Breast epithelium (tissue), 4 donors: ENCODE data around the gene CACNA1A. TPM values are rescaled to one million over a fixed set of nuclear protein-coding genes. Genes with fewer than 3 reads are reported as not detected.

Experiments
- DNase-seq, 2 donors: peaks; one replicate each; pipeline ENCODE4 v3.0.0-alpha.2; 2019; ENCODE audit warnings: low spot score in 2 of 2
- H3K27ac ChIP-seq, 2 donors: fragments of 200-600 bp; sonication (generic) in 1 of 2; one replicate each; pipeline ENCODE4 v1.5.1; 2016 to 2019; ENCODE audit warnings: mild to moderate bottlenecking in 1 of 2
- H3K27me3 ChIP-seq, 2 donors: fragments of 200-600 bp; sonication (generic) in 1 of 2; one replicate each; pipeline versions ENCODE4 v1.5.1 to v1.6.0; 2017 to 2019; ENCODE audit warnings: control low read depth in 1 of 2, mild to moderate bottlenecking in 1 of 2
- H3K36me3 ChIP-seq: fragments of 200-600 bp; one replicate; pipeline ENCODE4 v1.5.1; 2019
- H3K4me1 ChIP-seq, 2 donors: fragments of 200-600 bp; sonication (generic); one replicate each; pipeline ENCODE4 v1.5.1; 2016 to 2019; ENCODE audit warnings: control low read depth in 1 of 2
- H3K4me3 ChIP-seq, 3 donors: fragments of 200-600 bp; sonication (generic); 1 replicate in 2 of 3; 2 replicates in 1 of 3; pipeline ENCODE4 v1.5.1; 2016 to 2019; ENCODE audit warnings: mild to moderate bottlenecking in 3 of 3, moderate library complexity in 2 of 3
- H3K9me3 ChIP-seq, 2 donors: fragments of 200-600 bp; sonication (generic) in 1 of 2; one replicate each; pipeline ENCODE4 v1.5.1; 2016 to 2019; ENCODE audit warnings: control low read depth in 1 of 2
- POLR2A ChIP-seq: fragments of 450-650 bp; IDR thresholded peaks from one replicate; pipeline ENCODE4 v1.6.1; 2016; ENCODE audit warnings: antibody characterized with exemption, mild to moderate bottlenecking, moderate library complexity
- POLR2AphosphoS5 ChIP-seq, 3 donors: sonication (generic); formaldehyde crosslinking; IDR thresholded peaks; one replicate each; pipeline ENCODE4 v1.6.1; 2017; ENCODE audit warnings: antibody characterized with exemption in 3 of 3
- intact Hi-C: fragments of 100-400 bp; cut with DNase I; formaldehyde crosslinking; loops from one replicate; pipeline ENCODE4 v1.15.1; 2023; ENCODE audit warnings: low total_unique reads
- total RNA-seq, 3 donors: library from RNA; depleted of rRNA; stranded (reverse); fragments of >200 nt; gene quantifications; one replicate each; pipeline ENCODE4 v1.1.0, GENCODE V29; 2016
- TF ChIP-seq, protein P1 (sequence below), 3 donors: fragments of 450-650 bp; IDR thresholded peaks; one replicate each; pipeline ENCODE4 v1.5.1; 2016 to 2017; ENCODE audit warnings: antibody characterized with exemption in 3 of 3, mild to moderate bottlenecking in 3 of 3, moderate library complexity in 3 of 3

CACNA1A gene
- total RNA-seq, 3 donors from 2014 or later: 0.16 to 1.0 (median 0.33) TPM

DNA sequence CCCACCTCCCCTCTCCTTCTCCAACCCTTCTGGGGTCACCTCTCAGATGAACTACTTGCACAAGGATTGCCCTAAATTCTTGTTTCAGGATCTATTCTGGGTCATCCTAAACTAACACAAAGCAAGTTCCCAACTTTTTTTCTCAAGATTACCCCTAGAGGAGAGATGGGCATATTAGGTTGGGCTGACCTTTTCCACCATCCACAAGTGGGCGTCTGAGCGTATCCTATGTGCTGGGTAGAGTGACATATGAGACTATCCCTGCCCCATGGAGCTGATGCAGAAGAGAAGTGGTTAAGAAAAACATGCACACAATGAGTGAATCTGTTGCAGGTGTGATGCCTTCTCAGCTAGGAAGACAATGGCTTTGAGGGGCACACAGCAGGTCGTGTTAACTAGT, 132.7 kb downstream of the CACNA1A start:
- H3K4me3 ChIP-seq: no peak overlapping the region
- H3K4me1 ChIP-seq: no peaks in the 10 kb centered on the region
- TF ChIP-seq, protein P1, sequence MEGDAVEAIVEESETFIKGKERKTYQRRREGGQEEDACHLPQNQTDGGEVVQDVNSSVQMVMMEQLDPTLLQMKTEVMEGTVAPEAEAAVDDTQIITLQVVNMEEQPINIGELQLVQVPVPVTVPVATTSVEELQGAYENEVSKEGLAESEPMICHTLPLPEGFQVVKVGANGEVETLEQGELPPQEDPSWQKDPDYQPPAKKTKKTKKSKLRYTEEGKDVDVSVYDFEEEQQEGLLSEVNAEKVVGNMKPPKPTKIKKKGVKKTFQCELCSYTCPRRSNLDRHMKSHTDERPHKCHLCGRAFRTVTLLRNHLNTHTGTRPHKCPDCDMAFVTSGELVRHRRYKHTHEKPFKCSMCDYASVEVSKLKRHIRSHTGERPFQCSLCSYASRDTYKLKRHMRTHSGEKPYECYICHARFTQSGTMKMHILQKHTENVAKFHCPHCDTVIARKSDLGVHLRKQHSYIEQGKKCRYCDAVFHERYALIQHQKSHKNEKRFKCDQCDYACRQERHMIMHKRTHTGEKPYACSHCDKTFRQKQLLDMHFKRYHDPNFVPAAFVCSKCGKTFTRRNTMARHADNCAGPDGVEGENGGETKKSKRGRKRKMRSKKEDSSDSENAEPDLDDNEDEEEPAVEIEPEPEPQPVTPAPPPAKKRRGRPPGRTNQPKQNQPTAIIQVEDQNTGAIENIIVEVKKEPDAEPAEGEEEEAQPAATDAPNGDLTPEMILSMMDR (IDR thresholded peaks at IDR 0.05): no peak
- no peak for TF ChIP-seq POLR2AphosphoS5 (IDR thresholded peaks at IDR 0.05)
- no peak for TF ChIP-seq POLR2A
- H3K27ac ChIP-seq: no peak overlapping the region
- no peaks in the 10 kb centered on the region for H3K36me3 ChIP-seq
- H3K27me3 ChIP-seq: no peaks in the 10 kb centered on the region
- peaks cover 0 to 21% of the 10 kb centered on the region in 2 donors for H3K9me3 ChIP-seq
- intact Hi-C loops: no loop called here
- DNase-seq: no peak

DNA sequence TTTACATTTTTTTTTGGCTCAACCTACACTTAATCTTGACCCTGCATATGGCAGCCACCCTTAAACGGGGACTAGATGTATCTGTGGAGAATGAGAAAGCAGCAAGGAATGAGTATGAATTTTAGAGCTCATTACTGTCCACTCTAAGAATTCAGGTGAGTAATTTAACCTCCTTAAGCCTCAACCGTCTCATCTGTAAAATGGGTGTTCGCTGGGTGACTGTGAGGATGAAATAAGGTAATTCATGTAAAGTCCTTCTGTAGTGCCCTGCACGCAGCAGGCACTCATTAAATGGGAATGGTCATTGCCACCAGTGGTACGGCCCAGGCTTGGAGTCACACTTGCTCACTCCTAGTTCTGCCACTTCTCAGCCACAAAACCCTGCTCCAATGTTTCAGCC, 135.3 kb downstream of the CACNA1A start:
- Histone ChIP-seq H3K36me3 (no peaks in the 10 kb centered on the region), H3K27ac (no peak overlapping the region), H3K27me3 (no peaks in the 10 kb centered on the region), H3K9me3 (peaks cover 0 to 16% of the 10 kb centered on the region in 2 donors), H3K4me3 (no peak overlapping the region), H3K4me1 (no peaks in the 10 kb centered on the region)
- intact Hi-C loops: no loop called here
- TF ChIP-seq POLR2A (no peak), POLR2AphosphoS5 (IDR thresholded peaks at IDR 0.05) (no peak)
- TF ChIP-seq, protein P1 (IDR thresholded peaks at IDR 0.05): no peak
- no peak for DNase-seq

DNA sequence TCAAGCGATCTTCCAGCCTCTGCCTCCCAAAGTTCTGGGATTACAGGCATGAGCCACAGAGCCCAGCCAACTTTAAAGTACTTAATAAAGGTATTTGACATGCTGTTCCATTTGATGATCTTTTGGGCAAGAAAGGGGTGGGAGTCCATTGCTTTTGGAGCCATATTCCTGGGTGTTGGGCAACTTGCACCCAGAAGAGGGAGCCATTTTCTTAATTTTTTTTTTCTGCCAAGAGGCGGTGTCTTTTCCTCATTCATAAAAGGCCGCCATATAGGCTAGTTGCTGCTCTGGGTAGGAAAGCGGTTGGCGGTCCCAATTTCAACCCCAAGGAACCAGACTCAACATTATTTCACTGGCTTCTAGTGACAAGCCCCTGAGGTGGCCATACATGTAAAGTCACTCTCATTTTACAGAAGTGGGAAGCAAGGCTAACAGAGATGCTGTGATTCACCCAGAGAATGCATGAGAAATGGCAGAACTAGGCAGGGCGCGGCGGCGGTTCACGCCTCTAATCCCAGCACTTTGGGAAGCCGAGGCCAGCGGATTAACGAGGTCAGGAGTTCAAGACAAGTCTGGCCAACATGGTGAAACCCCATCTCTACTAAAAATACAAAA, 139.6 kb downstream of the CACNA1A start:
- intact Hi-C loops: no loop called here
- no peaks in the 10 kb centered on the region for H3K4me1 ChIP-seq
- H3K4me3 ChIP-seq: no peak overlapping the region
- no peaks in the 10 kb centered on the region for H3K36me3 ChIP-seq
- no peak for DNase-seq
- TF ChIP-seq POLR2A (no peak), POLR2AphosphoS5 (IDR thresholded peaks at IDR 0.05) (no peak)
- TF ChIP-seq, protein P1 (IDR thresholded peaks at IDR 0.05): no peak
- no peaks in the 10 kb centered on the region for H3K9me3 ChIP-seq
- H3K27ac ChIP-seq: no peak overlapping the region
- H3K27me3 ChIP-seq: peaks cover 0 to 20% of the 10 kb centered on the region in 2 donors

DNA sequence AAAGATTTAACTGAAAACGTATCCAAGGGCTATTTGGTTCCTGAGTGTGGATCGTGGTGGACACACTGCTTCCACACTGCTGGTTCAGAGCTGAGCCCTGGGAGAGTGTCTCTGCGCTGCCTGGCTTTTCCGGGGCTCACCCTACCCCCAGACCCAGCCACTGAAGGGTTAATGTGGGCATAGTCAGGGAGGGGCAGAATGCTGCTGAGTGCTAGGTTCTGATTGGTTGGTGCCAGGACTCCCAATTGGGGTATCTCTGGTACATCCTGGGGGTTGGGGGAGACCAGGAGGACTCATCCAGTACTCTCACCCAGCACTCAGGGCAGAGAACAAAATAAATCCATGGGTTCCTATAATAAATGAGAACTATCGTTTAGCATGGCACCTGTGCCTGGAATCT, 142.3 kb downstream of the CACNA1A start:
- no peak for DNase-seq
- no peak overlapping the region for H3K27ac ChIP-seq
- no peaks in the 10 kb centered on the region for H3K36me3 ChIP-seq
- intact Hi-C loops: no loop called here
- H3K27me3 ChIP-seq: peaks cover 0 to 27% of the 10 kb centered on the region in 2 donors
- peaks cover 0 to 24% of the 10 kb centered on the region in 2 donors for H3K9me3 ChIP-seq
- no peaks in the 10 kb centered on the region for H3K4me1 ChIP-seq
- TF ChIP-seq POLR2A: no peak
- TF ChIP-seq POLR2AphosphoS5 (IDR thresholded peaks at IDR 0.05): no peak
- TF ChIP-seq, protein P1 (IDR thresholded peaks at IDR 0.05): no peak
- H3K4me3 ChIP-seq: no peak overlapping the region

DNA sequence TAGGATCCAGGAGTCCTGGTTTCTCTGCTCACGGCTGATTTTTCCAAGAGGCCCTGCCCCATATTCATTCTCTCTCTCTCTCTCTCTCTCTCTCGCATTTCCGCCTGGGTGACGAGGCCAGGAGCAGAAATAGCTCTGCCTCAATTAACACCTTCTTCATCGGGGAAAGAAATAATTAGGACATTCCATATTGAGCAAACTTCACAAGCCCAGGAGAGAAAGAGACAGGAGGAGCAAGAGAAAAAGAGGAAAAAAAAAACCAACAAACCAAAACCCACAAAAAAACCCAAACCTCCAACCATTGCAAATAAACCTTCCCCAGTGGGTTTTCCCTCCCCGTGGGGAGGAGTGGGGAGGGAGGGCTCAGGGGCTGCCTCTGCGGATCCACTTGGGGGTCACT, 143.0 kb downstream of the CACNA1A start:
- no peak for DNase-seq
- peaks cover 0 to 27% of the 10 kb centered on the region in 2 donors for H3K27me3 ChIP-seq
- intact Hi-C loops: no loop called here
- H3K27ac ChIP-seq: no peak overlapping the region
- peaks cover 0 to 26% of the 10 kb centered on the region in 2 donors for H3K9me3 ChIP-seq
- H3K36me3 ChIP-seq: no peaks in the 10 kb centered on the region
- no peaks in the 10 kb centered on the region for H3K4me1 ChIP-seq
- no peak for TF ChIP-seq POLR2A
- TF ChIP-seq POLR2AphosphoS5 (IDR thresholded peaks at IDR 0.05): no peak
- TF ChIP-seq, protein P1 (IDR thresholded peaks at IDR 0.05): no peak
- no peak overlapping the region for H3K4me3 ChIP-seq
